Measurements from ENCODE around the gene TRMT1. TPM values are rescaled to one million over a fixed set of nuclear protein-coding genes. Genes with fewer than 3 reads are reported as not detected.

The TRMT1 gene
- polyA plus RNA-seq, 1 experiment = 30.8 TPM

DNA sequence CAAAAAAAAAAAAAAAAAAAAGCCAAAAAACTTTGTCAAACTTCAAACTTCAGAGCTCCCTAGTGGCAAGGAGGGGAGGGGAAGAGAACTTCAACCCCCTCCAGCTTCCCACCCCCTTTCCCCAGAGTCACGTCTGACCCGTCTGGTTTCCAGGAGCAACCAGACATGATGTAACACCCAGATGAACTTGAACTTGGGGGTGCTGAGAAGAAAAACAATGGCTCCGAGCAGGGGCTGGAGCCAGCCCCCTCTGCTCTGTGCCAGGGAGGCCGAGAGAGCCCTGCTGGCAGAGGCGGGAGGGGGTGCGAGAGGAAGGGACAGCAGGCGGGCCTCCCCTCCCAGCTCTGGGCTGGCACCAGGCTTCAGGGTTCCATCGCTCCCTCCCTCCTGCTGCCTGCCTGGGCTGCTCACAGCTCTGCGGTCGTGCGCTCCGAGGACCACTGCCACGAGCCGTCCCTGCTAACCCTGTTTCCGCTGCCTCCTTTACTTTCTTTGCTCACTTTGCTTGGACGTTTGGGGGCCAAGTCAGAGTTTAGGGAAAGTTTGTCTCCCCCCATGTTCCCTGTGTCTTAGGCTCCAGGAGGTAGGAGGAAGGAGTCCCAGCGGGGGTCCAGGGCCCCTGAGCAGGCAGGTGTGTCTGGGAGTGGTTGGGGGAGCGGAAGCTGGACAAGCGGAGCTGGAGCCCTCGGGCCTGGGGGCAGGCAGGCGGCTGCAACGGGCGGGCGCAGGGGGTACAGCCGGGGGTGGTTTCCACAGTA lies 25.0 kb downstream of the TRMT1 start:
- H3K36me3 ChIP-seq (ENCODE audit: control insufficient read depth, insufficient read depth, low read length) = peaks cover 24% of the 10 kb centered on the region
- no peak overlapping the region for H3K4me3 ChIP-seq (ENCODE audit: low read depth, low read length)
- peak; percentile 74 for DNase-seq (ENCODE audit: low read depth)
- TF ChIP-seq, protein P1, sequence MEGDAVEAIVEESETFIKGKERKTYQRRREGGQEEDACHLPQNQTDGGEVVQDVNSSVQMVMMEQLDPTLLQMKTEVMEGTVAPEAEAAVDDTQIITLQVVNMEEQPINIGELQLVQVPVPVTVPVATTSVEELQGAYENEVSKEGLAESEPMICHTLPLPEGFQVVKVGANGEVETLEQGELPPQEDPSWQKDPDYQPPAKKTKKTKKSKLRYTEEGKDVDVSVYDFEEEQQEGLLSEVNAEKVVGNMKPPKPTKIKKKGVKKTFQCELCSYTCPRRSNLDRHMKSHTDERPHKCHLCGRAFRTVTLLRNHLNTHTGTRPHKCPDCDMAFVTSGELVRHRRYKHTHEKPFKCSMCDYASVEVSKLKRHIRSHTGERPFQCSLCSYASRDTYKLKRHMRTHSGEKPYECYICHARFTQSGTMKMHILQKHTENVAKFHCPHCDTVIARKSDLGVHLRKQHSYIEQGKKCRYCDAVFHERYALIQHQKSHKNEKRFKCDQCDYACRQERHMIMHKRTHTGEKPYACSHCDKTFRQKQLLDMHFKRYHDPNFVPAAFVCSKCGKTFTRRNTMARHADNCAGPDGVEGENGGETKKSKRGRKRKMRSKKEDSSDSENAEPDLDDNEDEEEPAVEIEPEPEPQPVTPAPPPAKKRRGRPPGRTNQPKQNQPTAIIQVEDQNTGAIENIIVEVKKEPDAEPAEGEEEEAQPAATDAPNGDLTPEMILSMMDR (IDR thresholded peaks at IDR 0.05; ENCODE audit: insufficient read depth, low read depth, low read length) = peak; percentile 20; the same call in 1 of the 2 replicates
- ChIA-PET CTCF (interaction anchor here (0.9 to 8.2 kb wide), 11 partner anchors 9 to 127 kb away, joined by 3 to 139 read pairs (median 7); no protein-coding TSS in a partner anchor), POLR2A (interaction anchor here (0.6 to 0.8 kb wide), 4 partner anchors 20 to 1745 kb away, joined by 3 to 12 read pairs (median 4); partner anchors contain the start of genes CCDC159 and FARSA)
- no peaks in the 10 kb centered on the region for H3K27me3 ChIP-seq (ENCODE audit: control insufficient read depth, insufficient read depth, low read length)

GRCh38 chr19:13090511-13091231 lies 25.9 kb downstream of the TRMT1 start:
- Histone ChIP-seq H3K36me3 (ENCODE audit: control insufficient read depth, insufficient read depth, low read length) (peaks cover 23% of the 10 kb centered on the region), H3K27me3 (ENCODE audit: control insufficient read depth, insufficient read depth, low read length) (no peaks in the 10 kb centered on the region), H3K4me3 (ENCODE audit: low read depth, low read length) (no peak overlapping the region)
- CTCF ChIA-PET = interaction anchor here (1.3 to 8.2 kb wide), 8 partner anchors 11 to 126 kb away, joined by 3 to 139 read pairs (median 43); no protein-coding TSS in a partner anchor
- TF ChIP-seq, protein P1 (IDR thresholded peaks at IDR 0.05; ENCODE audit: insufficient read depth, low read depth, low read length) = no peak
- no peak for DNase-seq (ENCODE audit: low read depth)
- POLR2A ChIA-PET = interaction anchor here (0.6 to 0.8 kb wide), 2 partner anchors 39 to 157 kb away, joined by 3 read pairs; partner anchors contain the start of gene FARSA

DNA sequence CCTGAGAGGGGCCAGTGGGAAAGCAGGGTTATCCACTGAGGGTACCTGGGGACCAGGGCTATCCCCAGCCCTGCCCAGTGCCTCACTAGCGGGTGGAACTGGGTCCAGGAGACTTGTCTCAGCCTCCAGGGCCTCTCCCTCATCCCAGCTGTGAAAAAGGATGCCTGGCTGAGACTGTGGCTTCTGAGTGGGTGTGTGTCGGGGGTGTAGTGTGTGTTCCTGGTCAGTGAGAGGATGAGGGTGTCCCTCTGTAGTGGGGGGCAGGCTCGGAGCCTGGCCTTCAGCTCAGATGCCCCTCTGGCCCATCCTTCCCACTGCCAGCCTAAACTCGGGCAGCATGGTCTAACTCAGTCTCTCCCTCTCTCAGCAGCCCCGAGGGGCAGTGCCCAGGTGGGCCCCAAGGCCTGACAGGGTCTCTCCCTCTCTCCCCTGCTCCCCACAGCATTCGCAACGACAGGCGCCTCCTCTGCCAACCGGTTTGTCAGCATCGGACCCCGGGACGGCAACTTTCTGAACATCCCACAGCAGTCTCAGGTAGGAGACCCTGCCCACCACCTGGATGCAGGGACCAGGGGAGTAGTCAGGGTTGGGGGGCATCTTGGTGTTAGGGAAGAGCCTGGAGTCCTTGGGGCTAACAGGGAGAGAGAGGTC lies 26.6 kb downstream of the TRMT1 start:
- no peak for DNase-seq (ENCODE audit: low read depth)
- POLR2A ChIA-PET = no interaction called here
- H3K36me3 ChIP-seq (ENCODE audit: control insufficient read depth, insufficient read depth, low read length) = peaks cover 23% of the 10 kb centered on the region
- TF ChIP-seq, protein P1 (IDR thresholded peaks at IDR 0.05; ENCODE audit: insufficient read depth, low read depth, low read length) = no peak
- no peaks in the 10 kb centered on the region for H3K27me3 ChIP-seq (ENCODE audit: control insufficient read depth, insufficient read depth, low read length)
- CTCF ChIA-PET = interaction anchor here (1.0 to 8.2 kb wide), 6 partner anchors 11 to 125 kb away, joined by 5 to 139 read pairs (median 43); no protein-coding TSS in a partner anchor
- no peak overlapping the region for H3K4me3 ChIP-seq (ENCODE audit: low read depth, low read length)

GRCh38 chr19:13089139-13089856 lies 27.2 kb downstream of the TRMT1 start:
- Histone ChIP-seq H3K27me3 (ENCODE audit: control insufficient read depth, insufficient read depth, low read length) (no peaks in the 10 kb centered on the region), H3K36me3 (ENCODE audit: control insufficient read depth, insufficient read depth, low read length) (peaks cover 20% of the 10 kb centered on the region), H3K4me3 (ENCODE audit: low read depth, low read length) (no peak overlapping the region)
- DNase-seq (ENCODE audit: low read depth) = no peak
- CTCF ChIA-PET = interaction anchor here (1.0 to 8.2 kb wide), 5 partner anchors 28 to 124 kb away, joined by 5 to 139 read pairs (median 68); no protein-coding TSS in a partner anchor
- POLR2A ChIA-PET = no interaction called here
- TF ChIP-seq, protein P1 (IDR thresholded peaks at IDR 0.05; ENCODE audit: insufficient read depth, low read depth, low read length) = peak; percentile 43

All from BJ (cell line).